Trophoblast cell (in vitro differentiated cells and primary cell): ENCODE results near the gene TMF1.

Source experiments
- DNase-seq, 2 donors: peaks; one replicate each; pipeline ENCODE4 v3.0.0-alpha.2; 2016
- H2AFZ ChIP-seq: 2 replicates; pipeline ENCODE4 v1.6.1; 2013; ENCODE audit warnings: low read length, moderate library complexity, mild to moderate bottlenecking; ENCODE audit not compliant: insufficient read depth, poor library complexity
- H2AK5ac ChIP-seq: 2 replicates; pipeline ENCODE4 v1.6.1; 2013; ENCODE audit warnings: mild to moderate bottlenecking, low read length
- H2BK120ac ChIP-seq: 2 replicates; pipeline ENCODE4 v1.6.1; 2013; ENCODE audit warnings: low read length, mild to moderate bottlenecking, moderate library complexity; ENCODE audit not compliant: insufficient read depth, poor library complexity
- H2BK12ac ChIP-seq: 2 replicates; pipeline ENCODE4 v1.6.1; 2013; ENCODE audit warnings: mild to moderate bottlenecking, low read length, moderate library complexity
- H2BK5ac ChIP-seq: 2 replicates; pipeline ENCODE4 v1.6.1; 2013; ENCODE audit warnings: low read length, low read depth, moderate library complexity, mild to moderate bottlenecking; ENCODE audit not compliant: poor library complexity
- H3K14ac ChIP-seq: 2 replicates; pipeline ENCODE4 v1.6.1; 2013; ENCODE audit warnings: mild to moderate bottlenecking, low read length
- H3K18ac ChIP-seq: 2 replicates; pipeline ENCODE4 v1.6.1; 2013; ENCODE audit warnings: mild to moderate bottlenecking, low read length
- H3K23ac ChIP-seq: 2 replicates; pipeline ENCODE4 v1.6.1; 2013; ENCODE audit warnings: low read length
- H3K27ac ChIP-seq: 2 replicates; pipeline ENCODE4 v1.5.1; 2013; ENCODE audit warnings: low read depth, mild to moderate bottlenecking, inconsistent platforms, low read length, moderate library complexity
- H3K27me3 ChIP-seq: 2 replicates; pipeline ENCODE4 v1.6.1; 2013; ENCODE audit warnings: inconsistent platforms, mild to moderate bottlenecking, low read length, moderate library complexity; ENCODE audit not compliant: insufficient read depth
- H3K36me3 ChIP-seq, 2 experiments: 1 replicate in 1 of 2; 2 replicates in 1 of 2; pipeline ENCODE4 v1.6.1; 2013; ENCODE audit warnings: low read length in 2 of 2, mild to moderate bottlenecking in 2 of 2, moderate library complexity in 1 of 2; ENCODE audit not compliant: insufficient read depth in 2 of 2, control insufficient read depth in 1 of 2
- H3K4ac ChIP-seq: 2 replicates; pipeline ENCODE4 v1.6.1; 2013; ENCODE audit warnings: low read depth, mild to moderate bottlenecking, low read length, moderate library complexity
- H3K4me1 ChIP-seq, 2 experiments: 1 replicate in 1 of 2; 2 replicates in 1 of 2; pipeline ENCODE4 v1.6.1; 2013; ENCODE audit warnings: low read length in 2 of 2, mild to moderate bottlenecking in 2 of 2, moderate library complexity in 1 of 2; ENCODE audit not compliant: insufficient read depth in 2 of 2, control insufficient read depth in 1 of 2
- H3K4me2 ChIP-seq: 2 replicates; pipeline ENCODE4 v1.6.1; 2013; ENCODE audit warnings: inconsistent platforms, mild to moderate bottlenecking, low read length, moderate library complexity
- H3K4me3 ChIP-seq: 2 replicates; pipeline ENCODE4 v1.5.1; 2013; ENCODE audit warnings: mild to moderate bottlenecking, low read depth, low read length, inconsistent platforms
- H3K79me1 ChIP-seq: one replicate; pipeline ENCODE4 v1.6.1; 2013; ENCODE audit warnings: low read length
- H3K79me2 ChIP-seq: 2 replicates; pipeline ENCODE4 v1.6.1; 2013; ENCODE audit warnings: low read length, mild to moderate bottlenecking; ENCODE audit not compliant: control insufficient read depth, insufficient read depth, poor library complexity
- H3K9ac ChIP-seq: 2 replicates; pipeline ENCODE4 v1.6.1; 2013; ENCODE audit warnings: mild to moderate bottlenecking, low read length
- H3K9me3 ChIP-seq: 2 replicates; pipeline ENCODE4 v1.6.1; 2013; ENCODE audit warnings: low read depth, mild to moderate bottlenecking, control low read depth, inconsistent platforms, low read length; ENCODE audit not compliant: insufficient read depth
- H4K12ac ChIP-seq: 2 replicates; pipeline ENCODE4 v1.6.1; 2013; ENCODE audit warnings: low read depth, mild to moderate bottlenecking, low read length, moderate library complexity
- H4K8ac ChIP-seq: 2 replicates; pipeline ENCODE4 v1.6.1; 2013; ENCODE audit warnings: low read depth, mild to moderate bottlenecking, low read length, moderate library complexity
- H4K91ac ChIP-seq: one replicate; pipeline ENCODE4 v1.6.1; 2013; ENCODE audit warnings: low read depth, mild to moderate bottlenecking, low read length, moderate library complexity
- WGBS: extraction: QIAGEN DNeasy Blood & Tissue Kit; methylation state at CpG from one replicate; pipeline ENCODE4 v1.1.7; 2013; ENCODE audit warnings: missing lambda C conversion rate; ENCODE audit not compliant: insufficient read length, insufficient coverage; ENCODE audit errors: extremely low coverage; 5-methylcytosine and 5-hydroxymethylcytosine counted together

Gene TMF1

GRCh38 chr3:68988740-68989139 is 63.4 kb downstream of the TMF1 start:
- Histone ChIP-seq H3K14ac (no peak overlapping the region), H3K4ac (no peak overlapping the region), H3K79me1 (no peaks in the 10 kb centered on the region), H4K12ac (no peak overlapping the region), H3K27ac (no peak overlapping the region), H3K79me2 (no peaks in the 10 kb centered on the region), H3K4me2 (no peak overlapping the region), H3K23ac (no peak overlapping the region), H4K91ac (no peak overlapping the region), H3K4me3 (no peak overlapping the region), H3K4me1 (no peaks in the 10 kb centered on the region), H2BK12ac (no peak overlapping the region), H2BK5ac (no peak overlapping the region), H3K9me3 (no peaks in the 10 kb centered on the region), H2AK5ac (no peak overlapping the region), H3K18ac (no peak overlapping the region), H4K8ac (no peak overlapping the region), H2AFZ (no peak overlapping the region), H3K36me3 (peaks cover 5 to 28% of the 10 kb centered on the region in 2 experiments), H3K27me3 (no peaks in the 10 kb centered on the region), H3K9ac (no peak overlapping the region), H2BK120ac (no peak overlapping the region)
- no peak for DNase-seq
- WGBS: no CpG with 5 or more reads among the region's 4 CpGs

- H2BK120ac ChIP-seq: no peak overlapping the region
- no peak overlapping the region for H3K9ac ChIP-seq
- no peaks in the 10 kb centered on the region for H3K79me2 ChIP-seq
- H4K8ac ChIP-seq: no peak overlapping the region
- no peaks in the 10 kb centered on the region for H3K79me1 ChIP-seq
- no peak overlapping the region for H3K4ac ChIP-seq
- no peak overlapping the region for H3K4me3 ChIP-seq
- no peak overlapping the region for H2AFZ ChIP-seq
- no peak overlapping the region for H2BK12ac ChIP-seq
- no peak overlapping the region for H4K91ac ChIP-seq
- no peak overlapping the region for H2BK5ac ChIP-seq
- no peak overlapping the region for H3K23ac ChIP-seq
- H3K18ac ChIP-seq: no peak overlapping the region
- H3K9me3 ChIP-seq: no peaks in the 10 kb centered on the region
- DNase-seq: no peak
- H3K4me1 ChIP-seq: no peaks in the 10 kb centered on the region
- H3K14ac ChIP-seq: no peak overlapping the region
- H2AK5ac ChIP-seq: no peak overlapping the region
- H3K27ac ChIP-seq: no peak overlapping the region
- no peak overlapping the region for H4K12ac ChIP-seq
- no CpG with 5 or more reads among the region's 6 CpGs for WGBS
- no peaks in the 10 kb centered on the region for H3K27me3 ChIP-seq
- no peak overlapping the region for H3K4me2 ChIP-seq
- peaks cover 4 to 28% of the 10 kb centered on the region in 2 experiments for H3K36me3 ChIP-seq
Observed at GRCh38 chr3:68987322-68987721, 64.8 kb downstream of the TMF1 start.

- no peak overlapping the region for H3K18ac ChIP-seq
- no peak overlapping the region for H3K14ac ChIP-seq
- no peak overlapping the region for H2BK120ac ChIP-seq
- no peak overlapping the region for H2AK5ac ChIP-seq
- no peaks in the 10 kb centered on the region for H3K79me2 ChIP-seq
- H4K12ac ChIP-seq: no peak overlapping the region
- peak overlapping the region; percentile 83 for H3K23ac ChIP-seq
- H3K4me1 ChIP-seq: no peaks in the 10 kb centered on the region
- peaks cover 9 to 32% of the 10 kb centered on the region in 2 experiments for H3K36me3 ChIP-seq
- H2AFZ ChIP-seq: no peak overlapping the region
- H4K91ac ChIP-seq: no peak overlapping the region
- DNase-seq: peak; percentile 69 to 83
- H3K4me3 ChIP-seq: no peak overlapping the region
- H3K9ac ChIP-seq: no peak overlapping the region
- no peak overlapping the region for H3K4ac ChIP-seq
- H3K27me3 ChIP-seq: no peaks in the 10 kb centered on the region
- no CpG with 5 or more reads among the region's 6 CpGs for WGBS
- H2BK5ac ChIP-seq: no peak overlapping the region
- no peak overlapping the region for H3K27ac ChIP-seq
- no peaks in the 10 kb centered on the region for H3K79me1 ChIP-seq
- H3K9me3 ChIP-seq: no peaks in the 10 kb centered on the region
- no peak overlapping the region for H3K4me2 ChIP-seq
- H4K8ac ChIP-seq: no peak overlapping the region
- no peak overlapping the region for H2BK12ac ChIP-seq
Observed at GRCh38 chr3:68986496-68987208, 65.5 kb downstream of the TMF1 start.

- Histone ChIP-seq H4K91ac (no peak overlapping the region), H2AK5ac (no peak overlapping the region), H3K79me2 (no peaks in the 10 kb centered on the region), H3K4me1 (no peaks in the 10 kb centered on the region), H3K23ac (no peak overlapping the region), H3K4ac (no peak overlapping the region), H3K14ac (no peak overlapping the region), H3K4me3 (no peak overlapping the region), H2AFZ (no peak overlapping the region), H3K9ac (no peak overlapping the region), H3K4me2 (no peak overlapping the region), H2BK120ac (no peak overlapping the region), H2BK12ac (no peak overlapping the region), H3K18ac (no peak overlapping the region), H4K8ac (no peak overlapping the region), H3K36me3 (peaks cover 13 to 39% of the 10 kb centered on the region in 2 experiments), H3K9me3 (no peaks in the 10 kb centered on the region), H4K12ac (no peak overlapping the region), H3K27ac (no peak overlapping the region), H3K79me1 (no peaks in the 10 kb centered on the region), H2BK5ac (no peak overlapping the region), H3K27me3 (no peaks in the 10 kb centered on the region)
- no CpG with 5 or more reads among the region's 3 CpGs for WGBS
- peak in 1 of 2 donors; percentile 70 for DNase-seq
Observed at GRCh38 chr3:68985146-68985790, 66.9 kb downstream of the TMF1 start.
